ENCODE data around the gene SP3.

SP3 gene

GRCh38 chr2:173966274-173967098 lies 1.3 kb upstream of the SP3 start:
- DNase-seq (ENCODE audit: low spot score): no peak

- DNase-seq (ENCODE audit: low spot score): peak; percentile 83
Measured at GRCh38 chr2:173964565-173965371, 405 bp downstream of the SP3 start.

- DNase-seq (ENCODE audit: low spot score): peak; percentile 88
Measured at GRCh38 chr2:173963817-173964564, 1.2 kb downstream of the SP3 start.

GRCh38 chr2:173963323-173963816 lies 1.8 kb downstream of the SP3 start:
- DNase-seq (ENCODE audit: low spot score): peak; percentile 56

- no peak for DNase-seq (ENCODE audit: low spot score)
Measured at GRCh38 chr2:173962583-173963110, 2.5 kb downstream of the SP3 start.

GRCh38 chr2:173962031-173962430 lies 3.1 kb downstream of the SP3 start:
- no peak for DNase-seq (ENCODE audit: low spot score)

- DNase-seq (ENCODE audit: low spot score): no peak
Measured at GRCh38 chr2:173961346-173961705, 3.8 kb downstream of the SP3 start.

- DNase-seq (ENCODE audit: low spot score): no peak
Measured at GRCh38 chr2:173959909-173960308, 5.3 kb downstream of the SP3 start.

- no peak for DNase-seq (ENCODE audit: low spot score)
Measured at GRCh38 chr2:173959358-173959884, 5.8 kb downstream of the SP3 start.

- no peak for DNase-seq (ENCODE audit: low spot score)
Measured at GRCh38 chr2:173958198-173958846, 6.9 kb downstream of the SP3 start.

GRCh38 chr2:173957517-173957916 lies 7.7 kb downstream of the SP3 start:
- DNase-seq (ENCODE audit: low spot score): no peak

GRCh38 chr2:173956454-173956853 lies 8.7 kb downstream of the SP3 start:
- DNase-seq (ENCODE audit: low spot score): no peak

GRCh38 chr2:173955867-173956266 lies 9.3 kb downstream of the SP3 start:
- DNase-seq (ENCODE audit: low spot score): no peak

- no peak for DNase-seq (ENCODE audit: low spot score)
Measured at GRCh38 chr2:173955004-173955403, 10.2 kb downstream of the SP3 start.

GRCh38 chr2:173953047-173953424 lies 12.1 kb downstream of the SP3 start:
- no peak for DNase-seq (ENCODE audit: low spot score)

GRCh38 chr2:173952267-173953046 lies 12.7 kb downstream of the SP3 start:
- DNase-seq (ENCODE audit: low spot score): no peak

- DNase-seq (ENCODE audit: low spot score): no peak
Measured at GRCh38 chr2:173948842-173949241, 16.3 kb downstream of the SP3 start.

GRCh38 chr2:173948198-173948597 lies 17.0 kb downstream of the SP3 start:
- DNase-seq (ENCODE audit: low spot score): no peak

- no peak for DNase-seq (ENCODE audit: low spot score)
Measured at GRCh38 chr2:173947131-173947530, 18.0 kb downstream of the SP3 start.

GRCh38 chr2:173943738-173944137 lies 21.4 kb downstream of the SP3 start:
- DNase-seq (ENCODE audit: low spot score): no peak

Data from AG08396 (cell line).